Amygdala (tissue), 56 donors: Measurements from ENCODE around the gene ASF1B.

Experiments used
- DNase-seq, 56 donors: peaks; one replicate each; lab custom pipeline; 2025; lab: John Stamatoyannopoulos, UW

The ASF1B gene

DNA sequence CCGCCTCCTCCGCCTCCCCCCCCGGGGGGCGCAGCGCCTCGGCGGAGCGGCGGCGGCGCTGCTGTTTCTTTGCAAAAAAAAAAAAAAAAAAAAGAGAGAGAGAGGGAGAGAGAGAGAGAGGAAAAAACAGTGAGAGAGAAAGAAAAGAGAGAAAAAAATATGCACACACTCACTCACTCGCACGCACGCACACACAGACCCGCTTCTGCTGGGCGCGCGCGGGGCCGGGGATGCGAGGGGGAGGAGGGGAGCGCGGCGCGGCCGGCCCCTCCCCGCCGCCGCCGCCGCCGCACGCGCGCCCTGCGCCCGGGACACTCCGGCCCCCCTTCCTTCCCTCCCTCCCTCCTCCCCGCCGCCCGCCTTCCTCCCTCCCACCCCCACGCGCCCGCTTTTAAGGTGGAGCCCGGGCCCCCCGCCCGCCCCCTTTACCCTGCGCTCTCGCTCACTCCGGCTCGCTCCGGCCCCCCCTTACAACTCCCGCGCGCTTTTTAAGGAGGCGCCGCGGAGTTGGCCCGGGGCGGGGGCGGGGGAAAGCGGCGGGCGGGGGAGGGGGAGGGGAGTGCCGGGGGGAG is 45.8 kb downstream of the ASF1B start, which contains the start of gene SAMD1:
SAMD1 (minus strand) TSS at position 243 of the 572 bp plus-strand sequence.
- peak in 55 of 56 donors; percentile 31 to 91 (median 79) for DNase-seq

- peak in 18 of 56 donors; percentile 20 to 64 (median 34) for DNase-seq
Observed at GRCh38 chr19:14089662-14090508, 46.5 kb downstream of the ASF1B start.

DNA sequence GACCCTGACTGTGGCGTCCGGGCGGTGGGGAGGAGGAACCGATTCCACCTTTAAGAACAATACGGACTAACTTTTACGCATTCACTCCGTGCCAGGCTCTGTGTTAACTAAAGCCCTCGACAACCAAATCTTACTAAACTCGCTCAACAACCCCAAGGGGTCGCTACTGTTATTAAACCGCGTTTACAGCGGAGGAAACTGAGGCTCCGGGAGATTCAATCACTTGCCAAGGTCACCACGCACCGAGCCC is 47.1 kb downstream of the ASF1B start:
- peak in 2 of 56 donors; percentile 6 to 10 for DNase-seq

- DNase-seq: no peak
Observed at GRCh38 chr19:14088634-14089411, 47.6 kb downstream of the ASF1B start.

DNA sequence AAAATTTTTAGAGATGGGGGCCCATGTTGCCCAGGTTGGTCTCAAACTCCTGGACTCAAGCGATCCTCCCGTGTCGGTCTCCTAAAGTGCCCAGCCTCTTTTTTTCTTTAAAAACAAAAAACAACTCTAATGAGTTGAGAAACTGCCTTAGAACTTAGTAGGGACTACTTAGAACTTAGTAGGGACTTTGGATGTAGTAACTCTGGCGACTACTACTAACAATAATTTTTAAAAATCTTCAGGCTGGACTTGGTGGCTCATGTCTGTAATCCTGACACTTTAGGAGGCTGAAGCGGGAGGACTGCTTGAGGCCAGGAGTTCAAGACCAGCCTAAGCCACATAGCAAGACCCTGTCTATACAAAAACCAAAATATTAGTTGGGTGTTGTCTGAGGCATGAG is 50.3 kb downstream of the ASF1B start:
- DNase-seq: no peak

DNA sequence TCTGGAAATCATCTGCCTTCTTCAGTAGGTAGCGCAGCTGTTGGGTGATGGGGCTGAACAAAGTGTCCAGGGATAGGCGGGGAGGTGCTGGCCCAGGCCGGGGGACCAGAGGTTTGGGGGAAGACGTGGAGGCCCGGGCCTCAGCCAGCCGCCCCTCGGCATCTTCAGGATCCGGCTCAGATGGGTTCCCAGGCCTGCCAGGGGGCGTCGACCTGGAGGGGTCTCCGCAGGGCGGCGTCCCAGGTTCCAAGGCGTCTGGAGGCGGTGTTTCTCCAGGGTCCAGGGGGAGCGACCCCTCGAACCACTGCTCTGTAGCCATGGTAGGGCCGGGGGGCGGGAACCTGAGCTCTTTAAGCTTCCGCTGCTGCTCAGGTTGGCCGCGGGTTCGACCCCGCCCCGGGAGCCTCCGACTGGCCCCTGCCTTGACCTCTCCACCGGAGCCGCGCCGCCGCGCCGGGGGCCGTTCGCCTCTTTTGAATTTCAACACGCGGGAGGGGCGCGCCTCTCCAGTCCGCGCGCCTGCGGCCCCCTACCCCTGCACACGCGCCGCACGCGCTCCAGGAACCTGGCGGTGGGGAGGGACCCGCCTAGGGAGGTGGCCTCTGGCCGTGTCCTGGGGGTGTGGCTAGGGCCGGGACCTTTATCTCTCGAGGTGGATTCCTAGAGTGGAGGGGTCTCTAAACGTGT is 50.9 kb downstream of the ASF1B start, which contains the start of gene C19orf67:
C19orf67 (minus strand) TSS at position 475 of the 687 bp plus-strand sequence; CDS start at position 319, 156 bp downstream.
- DNase-seq: no peak

- DNase-seq: no peak
Observed at GRCh38 chr19:14082675-14082960, 53.8 kb downstream of the ASF1B start.

- peak in 14 of 56 donors; percentile 33 to 74 (median 46) for DNase-seq
Observed at GRCh38 chr19:14081797-14082674, 54.4 kb downstream of the ASF1B start.

GRCh38 chr19:14080887-14081796 is 55.2 kb downstream of the ASF1B start:
- DNase-seq: peak; percentile 89 to 99 (median 96)

- no peak for DNase-seq
Observed at GRCh38 chr19:14078411-14078810, 58.0 kb downstream of the ASF1B start.

- DNase-seq: peak in 26 of 56 donors; percentile 15 to 67 (median 50)
Observed at GRCh38 chr19:14073925-14074838, 62.2 kb downstream of the ASF1B start.

- DNase-seq: peak in 51 of 56 donors; percentile 15 to 88 (median 60)
Observed at GRCh38 chr19:14073261-14073924, 63.0 kb downstream of the ASF1B start.

DNA sequence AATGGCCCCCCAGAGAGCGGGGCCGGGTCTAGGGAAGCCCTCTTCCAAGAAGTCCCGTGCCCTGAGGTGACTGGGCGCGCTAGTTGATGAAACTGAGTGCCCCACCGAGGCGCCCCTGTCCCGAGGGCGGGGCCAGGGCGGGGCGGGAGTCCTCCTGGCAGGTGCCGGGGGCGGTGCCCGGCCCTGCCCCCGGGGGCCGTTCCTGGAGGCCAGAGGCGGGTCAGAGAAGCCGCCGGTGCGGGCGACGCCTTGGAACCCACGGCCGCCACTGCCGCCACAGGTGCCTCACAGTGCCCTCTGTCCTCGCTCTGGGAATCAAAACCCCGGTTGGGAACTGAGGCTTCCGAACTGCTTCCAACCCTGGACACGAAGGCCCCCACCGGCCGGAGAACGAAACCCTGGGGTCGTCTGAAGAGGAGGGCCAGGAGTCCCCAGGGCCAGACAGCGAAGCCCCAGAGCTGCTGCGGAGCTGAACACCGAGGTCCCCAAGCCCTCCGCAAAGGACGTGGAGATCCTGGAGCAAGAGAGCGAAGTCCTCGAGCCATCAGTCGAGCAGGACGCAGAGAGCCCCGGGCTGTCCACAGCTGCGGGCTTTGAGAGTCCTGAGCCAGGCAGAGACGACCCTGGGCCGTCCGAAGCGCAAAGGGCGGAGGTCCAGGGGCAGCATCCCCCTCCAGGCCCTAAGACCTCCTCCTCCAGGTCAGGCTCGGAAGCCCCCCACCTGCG is 63.7 kb downstream of the ASF1B start, which contains the start of gene MISP3:
MISP3 (plus strand) TSS at position 252 of the 726 bp plus-strand sequence. CDS start 524 bp downstream, outside the sequence.
- DNase-seq: peak in 12 of 56 donors; percentile 20 to 57 (median 47)

GRCh38 chr19:14070268-14071050 is 65.9 kb downstream of the ASF1B start:
- DNase-seq: no peak
